IMR-90 (cell line): ENCODE measurements around the gene SEC14L6. TPM values are rescaled to one million over a fixed set of nuclear protein-coding genes. Genes with fewer than 3 reads are reported as not detected.
A peak's percentile ranks its signal among the peaks of the same experiment; 100 is the strongest.

Experiments
- ATAC-seq: fragments of 200-7000 bp; cut with Tn5 transposase; 2 replicates; pipeline ENCODE4 v1.9.1; 2020; ENCODE audit warnings: low read depth, mild to moderate bottlenecking, moderate library complexity
- BruUV-seq: library from RNA; stranded (reverse); fragments of 400-500 nt; replicated peaks from 2 replicates; lab custom pipeline; 2021; lab: Mats Ljungman, UMichigan
- CTCF ChIA-PET: fragments of 300-600 bp; formaldehyde crosslinking; extraction: SDS; loops from one replicate; lab custom pipeline; 2021; ENCODE audit warnings: antibody characterized with exemption; lab: Yijun Ruan, JAX
- POLR2A ChIA-PET: fragments of 300-600 bp; sonication (Branson Sonifier 250); formaldehyde crosslinking; loops from one replicate; lab custom pipeline; 2022; ENCODE audit warnings: antibody characterized with exemption; ENCODE audit not compliant: unreplicated experiment; lab: Charles Lee
- DNase-seq: peaks from one replicate; pipeline ENCODE4 v3.0.0; 2013
- H2AFZ ChIP-seq: replicated peaks from 2 replicates; pipeline ENCODE3; 2013; ENCODE audit warnings: low read length, mild to moderate bottlenecking; ENCODE audit not compliant: poor library complexity
- H2AK5ac ChIP-seq: 2 replicates; pipeline ENCODE4 v1.6.1; 2013; ENCODE audit warnings: low read depth, low read length, inconsistent platforms
- H2AK9ac ChIP-seq: replicated peaks from 2 replicates; pipeline ENCODE3; 2013; ENCODE audit warnings: mild to moderate bottlenecking, low read depth, low read length, moderate library complexity; ENCODE audit not compliant: poor library complexity
- H2BK120ac ChIP-seq: 2 replicates; pipeline ENCODE4 v1.6.1; 2013; ENCODE audit warnings: low read depth, low read length, inconsistent platforms
- H2BK15ac ChIP-seq: 3 replicates; pipeline ENCODE4 v1.6.1; 2013; ENCODE audit warnings: low read depth, low read length, inconsistent platforms
- H2BK20ac ChIP-seq: 2 replicates; pipeline ENCODE4 v1.6.1; 2013; ENCODE audit warnings: low read depth, mild to moderate bottlenecking, inconsistent platforms, low read length, moderate library complexity
- H2BK5ac ChIP-seq: 2 replicates; pipeline ENCODE4 v1.6.1; 2013; ENCODE audit warnings: mild to moderate bottlenecking, low read depth, low read length, inconsistent platforms; ENCODE audit not compliant: poor library complexity, severe bottlenecking
- H3K14ac ChIP-seq: replicated peaks from 2 replicates; pipeline ENCODE4 v1.6.1; 2013; ENCODE audit warnings: low read depth, low read length, inconsistent platforms
- H3K18ac ChIP-seq: 2 replicates; pipeline ENCODE4 v1.6.1; 2013; ENCODE audit warnings: low read depth, low read length, control low read depth
- H3K23ac ChIP-seq: 2 replicates; pipeline ENCODE4 v1.6.1; 2013; ENCODE audit warnings: low read depth, low read length, inconsistent platforms
- H3K27ac ChIP-seq: 2 replicates; pipeline ENCODE4 v1.5.1; 2013; ENCODE audit warnings: mild to moderate bottlenecking, control low read depth, low read length; ENCODE audit not compliant: insufficient read depth
- H3K27me3 ChIP-seq: 2 replicates; pipeline ENCODE4 v1.6.1; 2013; ENCODE audit warnings: low read length; ENCODE audit not compliant: control insufficient read depth, insufficient read depth
- H3K36me3 ChIP-seq: 2 replicates; pipeline ENCODE4 v1.6.1; 2013; ENCODE audit warnings: low read length, mixed read lengths; ENCODE audit not compliant: control insufficient read depth, insufficient read depth
- H3K4ac ChIP-seq: 2 replicates; pipeline ENCODE4 v1.6.1; 2013; ENCODE audit warnings: low read depth, low read length, inconsistent platforms
- H3K4me1 ChIP-seq: 2 replicates; pipeline ENCODE4 v1.6.1; 2013; ENCODE audit warnings: low read length, mixed read lengths; ENCODE audit not compliant: control insufficient read depth, insufficient read depth
- H3K4me2 ChIP-seq: 2 replicates; pipeline ENCODE4 v1.6.1; 2013; ENCODE audit warnings: low read depth, mild to moderate bottlenecking, control low read depth, low read length, moderate library complexity
- H3K4me3 ChIP-seq: 2 replicates; pipeline ENCODE4 v1.5.1; 2013; ENCODE audit warnings: low read depth, mild to moderate bottlenecking, control low read depth, low read length, moderate library complexity; ENCODE audit not compliant: insufficient read depth
- H3K56ac ChIP-seq: 2 replicates; pipeline ENCODE4 v1.6.1; 2013; ENCODE audit warnings: low read length, inconsistent platforms; ENCODE audit not compliant: insufficient read depth; ENCODE audit errors: extremely low read depth
- H3K79me1 ChIP-seq, 2 experiments: 2 replicates each; pipeline ENCODE4 v1.6.1; 2013; ENCODE audit warnings: low read length in 2 of 2, inconsistent platforms in 1 of 2, low read depth in 1 of 2
- H3K9ac ChIP-seq: 2 replicates; pipeline ENCODE4 v1.6.1; 2013; ENCODE audit warnings: low read depth, low read length, control low read depth
- H3K9me1 ChIP-seq: 2 replicates; pipeline ENCODE4 v1.6.1; 2013; ENCODE audit warnings: low read length, inconsistent platforms; ENCODE audit not compliant: insufficient read depth
- H3K9me3 ChIP-seq: 2 replicates; pipeline ENCODE4 v1.6.1; 2013; ENCODE audit warnings: low read length; ENCODE audit not compliant: control insufficient read depth, insufficient read depth
- H4K20me1 ChIP-seq: 2 replicates; pipeline ENCODE4 v1.6.1; 2013; ENCODE audit warnings: low read length, inconsistent platforms; ENCODE audit not compliant: insufficient read depth
- H4K5ac ChIP-seq: 2 replicates; pipeline ENCODE4 v1.6.1; 2013; ENCODE audit warnings: mild to moderate bottlenecking, low read depth, low read length, control low read depth
- H4K8ac ChIP-seq, 2 experiments: 2 replicates each; pipeline ENCODE4 v1.6.1; 2013; ENCODE audit warnings: low read depth in 2 of 2, low read length in 2 of 2, control low read depth in 1 of 2, inconsistent platforms in 1 of 2
- H4K91ac ChIP-seq: 2 replicates; pipeline ENCODE4 v1.6.1; 2013; ENCODE audit warnings: low read depth, low read length, inconsistent platforms; ENCODE audit not compliant: insufficient read depth
- BHLHE40 ChIP-seq: fragments of 150-350 bp; IDR thresholded peaks from 2 replicates; pipeline ENCODE4 v1.6.1; 2016; ENCODE audit warnings: mild to moderate bottlenecking, low read depth, low read length
- CEBPB ChIP-seq: IDR thresholded peaks from 2 replicates; pipeline ENCODE4 v1.6.1; 2012; ENCODE audit warnings: low read depth, low read length, improper control_type of control experiment
- CHD1 ChIP-seq: IDR thresholded peaks from 2 replicates; pipeline ENCODE4 v1.6.1; 2012; ENCODE audit warnings: low read depth, low read length, improper control_type of control experiment
- FOS ChIP-seq: fragments of 150-350 bp; IDR thresholded peaks from 2 replicates; pipeline ENCODE4 v1.6.1; 2016; ENCODE audit warnings: low read depth, low read length
- MAFK ChIP-seq: IDR thresholded peaks from 2 replicates; pipeline ENCODE4 v1.6.1; 2012; ENCODE audit warnings: low read depth, low read length, improper control_type of control experiment
- MAZ ChIP-seq: IDR thresholded peaks from 2 replicates; pipeline ENCODE4 v1.6.1; 2012; ENCODE audit warnings: low read depth, mild to moderate bottlenecking, low read length, improper control_type of control experiment, moderate library complexity, borderline replicate concordance
- RAD21 ChIP-seq: IDR thresholded peaks from 2 replicates; pipeline ENCODE4 v1.6.1; 2012; ENCODE audit warnings: low read length, improper control_type of control experiment
- RCOR1 ChIP-seq: IDR thresholded peaks from 2 replicates; pipeline ENCODE4 v1.6.1; 2012; ENCODE audit warnings: mild to moderate bottlenecking, low read length, improper control_type of control experiment; ENCODE audit not compliant: insufficient replicate concordance
- RFX5 ChIP-seq: IDR thresholded peaks from 2 replicates; pipeline ENCODE4 v1.8.0; 2012; ENCODE audit warnings: low read depth, mild to moderate bottlenecking, low read length, moderate library complexity
- WGBS, 2 experiments: methylation state at CpG; one replicate each; pipeline versions ENCODE4 v1.1.5 to v1.1.7; 2013; ENCODE audit warnings: missing lambda C conversion rate in 2 of 2; ENCODE audit not compliant: insufficient read length in 1 of 2; ENCODE audit errors: extremely low coverage in 2 of 2; 5-methylcytosine and 5-hydroxymethylcytosine counted together
- dilution Hi-C: fragments of 300-500 bp; cut with HindIII; formaldehyde crosslinking; loops from one replicate; pipeline ENCODE4 v1.14.3; 2018; ENCODE audit warnings: low sequenced_read_pairs; ENCODE audit not compliant: unreplicated experiment
- in situ Hi-C: fragments of 300-500 bp; cut with MboI; formaldehyde crosslinking; loops from 3 replicates; pipeline ENCODE4 v1.14.3; 2019; ENCODE audit warnings: low sequenced_read_pairs, inconsistent platforms, mixed read lengths
- intact Hi-C: fragments of 100-400 bp; cut with micrococcal nuclease; formaldehyde crosslinking; loops from 2 replicates; pipeline ENCODE4 v1.10.0; 2022
- polyA plus RNA-seq, 3 experiments: library from polyadenylated mRNA; depleted of rRNA; stranded (reverse); fragments of >200 nt; gene quantifications; 2 replicates each; pipeline ENCODE4 v1.2.3, GENCODE V29; 2012; ENCODE audit warnings: low replicate concordance in 1 of 3
- total RNA-seq: library from RNA; depleted of rRNA; stranded (reverse); fragments of >200 nt; gene quantifications from 2 replicates; pipeline ENCODE4 v1.2.3, GENCODE V29; 2012
- TF ChIP-seq, protein P1 (sequence below): fragments of 150-350 bp; IDR thresholded peaks from 2 replicates; pipeline ENCODE4 v1.6.1; 2017; ENCODE audit warnings: mild to moderate bottlenecking, antibody characterized with exemption, low read length, low read depth
- TF ChIP-seq, protein P2 (sequence below): conservative IDR thresholded peaks from 2 replicates; pipeline ENCODE4 v1.5.1; 2012; ENCODE audit warnings: mild to moderate bottlenecking, low read depth, low read length, improper control_type of control experiment

Gene SEC14L6
- total and polyA plus RNA-seq, 2 of the 4 experiments (the other 2 are of a cell fraction) = 0.09 TPM; not detected in 1

DNA sequence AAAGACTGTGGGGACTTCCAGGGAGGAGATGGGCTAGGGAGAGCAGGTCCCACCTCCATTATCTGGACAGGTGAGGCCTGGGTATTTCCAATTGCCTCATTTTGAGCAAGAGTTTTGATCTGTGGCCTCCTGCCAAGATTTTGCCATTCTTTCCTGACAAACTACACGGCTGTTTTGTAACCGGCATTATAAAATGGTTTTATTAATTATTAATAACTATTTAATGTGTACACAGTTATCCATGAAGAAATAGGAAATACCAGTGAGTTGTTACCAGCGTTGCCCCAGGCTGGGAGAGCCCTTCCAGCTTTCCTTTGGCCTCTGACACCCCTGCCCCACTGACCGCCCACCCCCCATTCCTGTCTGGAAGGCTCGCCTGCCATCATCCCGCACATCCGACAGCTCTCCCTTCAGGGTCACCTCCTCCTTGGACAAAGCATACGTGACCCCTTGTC is 59.9 kb downstream of the SEC14L6 start:
- intact Hi-C loops (no loop called here), dilution Hi-C loops (no loop called here), in situ Hi-C loops (loop anchor here (10.0 kb wide), 1 partner anchor 92 kb away; the partner anchor contains the start of gene SEC14L2)
- Histone ChIP-seq H3K14ac (no peak overlapping the region), H3K36me3 (no peaks in the 10 kb centered on the region), H3K56ac (no peak overlapping the region), H2AK5ac (no peak overlapping the region), H3K9me1 (no peaks in the 10 kb centered on the region), H3K4ac (no peak overlapping the region), H4K20me1 (no peaks in the 10 kb centered on the region), H4K5ac (no peak overlapping the region), H2BK120ac (no peak overlapping the region), H3K79me1 (no peaks in the 10 kb centered on the region), H3K4me2 (no peak overlapping the region), H2BK5ac (no peak overlapping the region), H3K9ac (no peak overlapping the region), H3K4me1 (no peaks in the 10 kb centered on the region), H3K27ac (no peak overlapping the region), H4K91ac (no peak overlapping the region), H3K4me3 (no peak overlapping the region), H3K27me3 (peaks cover 24% of the 10 kb centered on the region), H3K18ac (no peak overlapping the region), H2AK9ac (no peak overlapping the region), H4K8ac (no peak overlapping the region), H2AFZ (peak overlapping the region; percentile 23), H2BK15ac (no peak overlapping the region), H3K9me3 (no peaks in the 10 kb centered on the region), H2BK20ac (no peak overlapping the region), H3K23ac (no peak overlapping the region)
- TF ChIP-seq RCOR1 (no peak), FOS (no peak), MAFK (no peak), RAD21 (no peak), CEBPB (no peak), MAZ (no peak), BHLHE40 (no peak), CHD1 (no peak), RFX5 (no peak)
- TF ChIP-seq, protein P1, sequence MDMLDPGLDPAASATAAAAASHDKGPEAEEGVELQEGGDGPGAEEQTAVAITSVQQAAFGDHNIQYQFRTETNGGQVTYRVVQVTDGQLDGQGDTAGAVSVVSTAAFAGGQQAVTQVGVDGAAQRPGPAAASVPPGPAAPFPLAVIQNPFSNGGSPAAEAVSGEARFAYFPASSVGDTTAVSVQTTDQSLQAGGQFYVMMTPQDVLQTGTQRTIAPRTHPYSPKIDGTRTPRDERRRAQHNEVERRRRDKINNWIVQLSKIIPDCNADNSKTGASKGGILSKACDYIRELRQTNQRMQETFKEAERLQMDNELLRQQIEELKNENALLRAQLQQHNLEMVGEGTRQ = no peak
- TF ChIP-seq, protein P2, sequence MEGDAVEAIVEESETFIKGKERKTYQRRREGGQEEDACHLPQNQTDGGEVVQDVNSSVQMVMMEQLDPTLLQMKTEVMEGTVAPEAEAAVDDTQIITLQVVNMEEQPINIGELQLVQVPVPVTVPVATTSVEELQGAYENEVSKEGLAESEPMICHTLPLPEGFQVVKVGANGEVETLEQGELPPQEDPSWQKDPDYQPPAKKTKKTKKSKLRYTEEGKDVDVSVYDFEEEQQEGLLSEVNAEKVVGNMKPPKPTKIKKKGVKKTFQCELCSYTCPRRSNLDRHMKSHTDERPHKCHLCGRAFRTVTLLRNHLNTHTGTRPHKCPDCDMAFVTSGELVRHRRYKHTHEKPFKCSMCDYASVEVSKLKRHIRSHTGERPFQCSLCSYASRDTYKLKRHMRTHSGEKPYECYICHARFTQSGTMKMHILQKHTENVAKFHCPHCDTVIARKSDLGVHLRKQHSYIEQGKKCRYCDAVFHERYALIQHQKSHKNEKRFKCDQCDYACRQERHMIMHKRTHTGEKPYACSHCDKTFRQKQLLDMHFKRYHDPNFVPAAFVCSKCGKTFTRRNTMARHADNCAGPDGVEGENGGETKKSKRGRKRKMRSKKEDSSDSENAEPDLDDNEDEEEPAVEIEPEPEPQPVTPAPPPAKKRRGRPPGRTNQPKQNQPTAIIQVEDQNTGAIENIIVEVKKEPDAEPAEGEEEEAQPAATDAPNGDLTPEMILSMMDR = no peak
- DNase-seq (no peak), ATAC-seq (no peak)
- 68% methylated on average over 6 of the region's 8 CpGs; no CpG with 5 or more reads in 1 of the 2 experiments for WGBS, 2 experiments
- BruUV-seq = no TSS peak
- ChIA-PET POLR2A (no interaction called here), CTCF (no interaction called here)
